HCT116 (cell line): Measurements from ENCODE around the gene CHRNA9. TPM values are rescaled to one million over a fixed set of nuclear protein-coding genes. Genes with fewer than 3 reads are reported as not detected.

Source experiments
- ATAC-seq: fragments of 200-7000 bp; cut with Tn5 transposase; 2 replicates; pipeline ENCODE4 v1.9.1; 2020; ENCODE audit warnings: mild to moderate bottlenecking, moderate library complexity
- BruUV-seq: library from RNA; stranded (reverse); fragments of 400-500 nt; replicated peaks from 2 replicates; lab custom pipeline; 2021; lab: Mats Ljungman, UMichigan
- CTCF ChIA-PET: fragments of 300-600 bp; sonication (Branson Sonifier 250); formaldehyde crosslinking; loops from one replicate; lab custom pipeline; 2021; ENCODE audit warnings: antibody characterized with exemption; lab: Charles Lee
- POLR2A ChIA-PET: fragments of 300-600, 350-600 bp; sonication (Branson Sonifier 250); formaldehyde crosslinking; loops from one replicate; lab custom pipeline; 2021; ENCODE audit warnings: antibody characterized with exemption; lab: Charles Lee
- RAD21 ChIA-PET, 2 experiments: fragments of 300-600 bp; sonication (Branson Sonifier 250); formaldehyde crosslinking; loops; one replicate each; lab custom pipeline; 2023; ENCODE audit warnings: low total read pairs in 2 of 2; ENCODE audit not compliant: uncharacterized antibody in 2 of 2, unreplicated experiment in 2 of 2, low non-redundant PET in 1 of 2; lab: Charles Lee
- DNase-seq: peaks from one replicate; pipeline ENCODE4 v3.0.0-alpha.2; 2010; ENCODE audit warnings: low read depth, low spot score
- H2AFZ ChIP-seq: fragments of 200-600 bp; shearing (Covaris generic), sonication (generic); 2 replicates; pipeline ENCODE4 v1.6.1; 2017; ENCODE audit warnings: low read depth, mixed run types, mixed read lengths, antibody characterized with exemption, low read length; ENCODE audit not compliant: poor library complexity, severe bottlenecking
- H3K27ac ChIP-seq: 2 replicates; pipeline ENCODE4 v1.5.1; 2012; ENCODE audit warnings: low read depth, low read length
- H3K27me3 ChIP-seq: fragments of 200-600 bp; sonication (generic); 2 replicates; pipeline ENCODE4 v1.6.1; 2016; ENCODE audit warnings: mixed run types, low read length, mixed read lengths; ENCODE audit not compliant: insufficient read depth
- H3K36me3 ChIP-seq, 2 experiments: fragments of 200-500 bp in 1 of 2; fragments of 200-600 bp in 1 of 2; sonication (Bioruptor generic) in 1 of 2; sonication (generic) in 1 of 2; 2 replicates each; pipeline versions ENCODE4 v1.5.1 to v1.6.1; 2014 to 2016; ENCODE audit warnings: low read length in 2 of 2, inconsistent platforms in 1 of 2, mixed read lengths in 1 of 2, mixed run types in 1 of 2; ENCODE audit not compliant: insufficient read depth in 2 of 2, control insufficient read depth in 1 of 2
- H3K4me1 ChIP-seq, 2 experiments: fragments of 200-600 bp in 1 of 2; sonication (generic) in 1 of 2; 2 replicates each; pipeline versions ENCODE4 v1.5.1 to v1.6.1; 2012 to 2017; ENCODE audit warnings: low read length in 2 of 2, inconsistent platforms in 1 of 2, mild to moderate bottlenecking in 1 of 2, mixed read lengths in 1 of 2, mixed run types in 1 of 2, moderate library complexity in 1 of 2; ENCODE audit not compliant: insufficient read depth in 2 of 2, control insufficient read depth in 1 of 2
- H3K4me2 ChIP-seq: fragments of 200-600 bp; sonication (generic); 2 replicates; pipeline ENCODE4 v1.6.1; 2017; ENCODE audit warnings: mixed run types, low read length, mixed read lengths
- H3K4me3 ChIP-seq, 2 experiments: fragments of 200-600 bp in 1 of 2; sonication (generic) in 1 of 2; replicated peaks in 1 of 2; 2 replicates each; pipeline ENCODE4 v1.5.1; 2011 to 2016; ENCODE audit warnings: low read length in 2 of 2, control low read depth in 1 of 2, low read depth in 1 of 2, mild to moderate bottlenecking in 1 of 2, mixed read lengths in 1 of 2, mixed run types in 1 of 2
- H3K79me2 ChIP-seq: fragments of 200-600 bp; sonication (generic); 2 replicates; pipeline ENCODE4 v1.6.1; 2017; ENCODE audit warnings: mild to moderate bottlenecking, mixed run types, low read length, moderate library complexity, mixed read lengths; ENCODE audit not compliant: insufficient read depth
- H3K9ac ChIP-seq: fragments of 200-600 bp; sonication (generic); 2 replicates; pipeline ENCODE4 v1.6.1; 2016; ENCODE audit warnings: low read length, mixed read lengths
- H3K9me2 ChIP-seq: fragments of 200-600 bp; sonication (generic), shearing (Covaris generic); 2 replicates; pipeline ENCODE4 v1.6.1; 2017; ENCODE audit warnings: mixed run types, mild to moderate bottlenecking, moderate library complexity; ENCODE audit not compliant: insufficient read depth
- H3K9me3 ChIP-seq, 2 experiments: fragments of 200-500 bp in 1 of 2; fragments of 200-600 bp in 1 of 2; sonication (Bioruptor generic) in 1 of 2; sonication (generic) in 1 of 2; 2 replicates each; pipeline ENCODE4 v1.6.1; 2014 to 2017; ENCODE audit warnings: low read length in 2 of 2, mixed read lengths in 2 of 2, inconsistent platforms in 1 of 2, low read depth in 1 of 2, mild to moderate bottlenecking in 1 of 2, mixed run types in 1 of 2, moderate library complexity in 1 of 2; ENCODE audit not compliant: control insufficient read depth in 1 of 2, insufficient read depth in 1 of 2
- H4K20me1 ChIP-seq: fragments of 200-600 bp; sonication (generic), shearing (Covaris generic); 2 replicates; pipeline ENCODE4 v1.6.1; 2017; ENCODE audit warnings: mixed run types, mild to moderate bottlenecking, moderate library complexity; ENCODE audit not compliant: insufficient read depth
- CBX3 ChIP-seq: IDR thresholded peaks from 2 replicates; pipeline ENCODE4 v1.6.1; 2012; ENCODE audit warnings: low read depth
- CEBPB ChIP-seq: IDR thresholded peaks from 2 replicates; pipeline ENCODE4 v1.6.1; 2012; ENCODE audit warnings: low read depth
- EGR1 ChIP-seq: IDR thresholded peaks from 2 replicates; pipeline ENCODE4 v1.6.1; 2012; ENCODE audit warnings: low read depth
- EZH2 ChIP-seq: fragments of 200-600 bp; sonication (generic); IDR thresholded peaks from 2 replicates; pipeline ENCODE4 v1.6.1; 2017; ENCODE audit warnings: antibody characterized with exemption, mixed run types
- EZH2phosphoT487 ChIP-seq: fragments of 200-600 bp; IDR thresholded peaks from 2 replicates; pipeline ENCODE4 v1.6.1; 2018; ENCODE audit warnings: antibody characterized with exemption, borderline replicate concordance
- POLR2A ChIP-seq: IDR thresholded peaks from 2 replicates; pipeline ENCODE4 v1.7.0; 2011; ENCODE audit warnings: borderline replicate concordance; ENCODE audit not compliant: insufficient read depth, insufficient read length; ENCODE audit errors: extremely low read depth
- POLR2AphosphoS5 ChIP-seq: IDR thresholded peaks from 2 replicates; pipeline ENCODE4 v1.6.1; 2011; ENCODE audit warnings: mild to moderate bottlenecking, low read depth, low read length, moderate library complexity
- RAD21 ChIP-seq: IDR thresholded peaks from 2 replicates; pipeline ENCODE4 v1.6.1; 2012; ENCODE audit warnings: low read depth, mild to moderate bottlenecking
- SIN3A ChIP-seq: IDR thresholded peaks from 2 replicates; pipeline ENCODE4 v1.6.1; 2012; ENCODE audit warnings: low read depth
- SP1 ChIP-seq: IDR thresholded peaks from 2 replicates; pipeline ENCODE4 v1.6.1; 2012; ENCODE audit warnings: low read depth
- SRF ChIP-seq: IDR thresholded peaks from 2 replicates; pipeline ENCODE4 v1.6.1; 2012; ENCODE audit warnings: low read depth
- ZFX ChIP-seq: fragments of 450-650 bp; IDR thresholded peaks from 2 replicates; pipeline ENCODE4 v1.6.1; 2017
- ZNF274 ChIP-seq: fragments of 200-500 bp; sonication (Bioruptor generic); IDR thresholded peaks from 2 replicates; pipeline ENCODE4 v1.6.1; 2014; ENCODE audit warnings: mild to moderate bottlenecking, low read depth, low read length, inconsistent platforms
- intact Hi-C: fragments of 100-400 bp; cut with micrococcal nuclease; formaldehyde crosslinking; loops from 2 replicates; pipeline ENCODE4 v1.10.0; 2022
- total RNA-seq: library from RNA; stranded (reverse); gene quantifications from one replicate; pipeline ENCODE4 v1.2.1, GENCODE V29; 2021; ENCODE audit not compliant: unreplicated experiment
- TF ChIP-seq, protein P1 (sequence below): IDR thresholded peaks from 2 replicates; pipeline ENCODE4 v1.6.1; 2012; ENCODE audit warnings: low read depth
- TF ChIP-seq, protein P2 (sequence below): IDR thresholded peaks from 2 replicates; pipeline ENCODE4 v1.6.1; 2012
- TF ChIP-seq, protein P3 (sequence below): IDR thresholded peaks from 2 replicates; pipeline ENCODE4 v1.6.1; 2011; ENCODE audit warnings: mild to moderate bottlenecking, low read length, moderate library complexity; ENCODE audit not compliant: insufficient replicate concordance; ENCODE audit errors: extremely low read depth

The CHRNA9 gene
- total RNA-seq, 1 experiment from 2014 or later: not detected

DNA sequence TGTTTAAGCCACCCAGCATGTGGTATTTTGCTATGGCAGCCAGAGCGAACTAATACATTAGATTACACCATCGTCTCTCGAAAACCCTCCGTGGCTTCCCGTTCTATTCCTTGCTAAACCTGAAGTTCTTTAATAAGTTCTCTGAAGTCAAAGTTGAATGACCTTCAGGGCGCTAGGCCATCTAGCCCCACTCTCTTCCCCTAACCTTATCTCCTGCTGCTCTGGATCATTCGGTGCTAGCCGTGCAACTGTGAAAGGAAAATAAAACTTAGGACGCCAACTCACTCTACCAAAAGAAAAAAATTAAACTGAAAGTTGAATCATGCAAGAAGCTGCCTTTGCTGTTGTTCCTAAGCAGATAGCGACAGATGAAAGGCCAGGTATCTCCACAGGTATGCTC is 40.0 kb downstream of the CHRNA9 start:
- Histone ChIP-seq H3K4me2 (no peak overlapping the region), H3K4me3 (no peak overlapping the region), H3K9me3 (no peaks in the 10 kb centered on the region), H3K27me3 (no peaks in the 10 kb centered on the region), H3K27ac (no peak overlapping the region), H4K20me1 (no peaks in the 10 kb centered on the region), H3K4me1 (peaks cover 0 to 15% of the 10 kb centered on the region in 2 experiments; a peak in 2 of 4 replicates), H3K9ac (no peak overlapping the region), H3K79me2 (no peaks in the 10 kb centered on the region), H3K36me3 (no peaks in the 10 kb centered on the region), H2AFZ (no peak overlapping the region), H3K9me2 (no peaks in the 10 kb centered on the region)
- intact Hi-C loops: no loop called here
- TF ChIP-seq SRF (no peak), ZFX (no peak), POLR2AphosphoS5 (no peak), CBX3 (no peak), EZH2phosphoT487 (no peak), POLR2A (no peak), SP1 (no peak), EZH2 (no peak), SIN3A (no peak), ZNF274 (no peak), CEBPB (no peak), EGR1 (no peak), RAD21 (no peak)
- TF ChIP-seq, protein P1, sequence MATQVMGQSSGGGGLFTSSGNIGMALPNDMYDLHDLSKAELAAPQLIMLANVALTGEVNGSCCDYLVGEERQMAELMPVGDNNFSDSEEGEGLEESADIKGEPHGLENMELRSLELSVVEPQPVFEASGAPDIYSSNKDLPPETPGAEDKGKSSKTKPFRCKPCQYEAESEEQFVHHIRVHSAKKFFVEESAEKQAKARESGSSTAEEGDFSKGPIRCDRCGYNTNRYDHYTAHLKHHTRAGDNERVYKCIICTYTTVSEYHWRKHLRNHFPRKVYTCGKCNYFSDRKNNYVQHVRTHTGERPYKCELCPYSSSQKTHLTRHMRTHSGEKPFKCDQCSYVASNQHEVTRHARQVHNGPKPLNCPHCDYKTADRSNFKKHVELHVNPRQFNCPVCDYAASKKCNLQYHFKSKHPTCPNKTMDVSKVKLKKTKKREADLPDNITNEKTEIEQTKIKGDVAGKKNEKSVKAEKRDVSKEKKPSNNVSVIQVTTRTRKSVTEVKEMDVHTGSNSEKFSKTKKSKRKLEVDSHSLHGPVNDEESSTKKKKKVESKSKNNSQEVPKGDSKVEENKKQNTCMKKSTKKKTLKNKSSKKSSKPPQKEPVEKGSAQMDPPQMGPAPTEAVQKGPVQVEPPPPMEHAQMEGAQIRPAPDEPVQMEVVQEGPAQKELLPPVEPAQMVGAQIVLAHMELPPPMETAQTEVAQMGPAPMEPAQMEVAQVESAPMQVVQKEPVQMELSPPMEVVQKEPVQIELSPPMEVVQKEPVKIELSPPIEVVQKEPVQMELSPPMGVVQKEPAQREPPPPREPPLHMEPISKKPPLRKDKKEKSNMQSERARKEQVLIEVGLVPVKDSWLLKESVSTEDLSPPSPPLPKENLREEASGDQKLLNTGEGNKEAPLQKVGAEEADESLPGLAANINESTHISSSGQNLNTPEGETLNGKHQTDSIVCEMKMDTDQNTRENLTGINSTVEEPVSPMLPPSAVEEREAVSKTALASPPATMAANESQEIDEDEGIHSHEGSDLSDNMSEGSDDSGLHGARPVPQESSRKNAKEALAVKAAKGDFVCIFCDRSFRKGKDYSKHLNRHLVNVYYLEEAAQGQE: no peak
- TF ChIP-seq, protein P2, sequence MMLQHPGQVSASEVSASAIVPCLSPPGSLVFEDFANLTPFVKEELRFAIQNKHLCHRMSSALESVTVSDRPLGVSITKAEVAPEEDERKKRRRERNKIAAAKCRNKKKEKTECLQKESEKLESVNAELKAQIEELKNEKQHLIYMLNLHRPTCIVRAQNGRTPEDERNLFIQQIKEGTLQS: no peak
- TF ChIP-seq, protein P3, sequence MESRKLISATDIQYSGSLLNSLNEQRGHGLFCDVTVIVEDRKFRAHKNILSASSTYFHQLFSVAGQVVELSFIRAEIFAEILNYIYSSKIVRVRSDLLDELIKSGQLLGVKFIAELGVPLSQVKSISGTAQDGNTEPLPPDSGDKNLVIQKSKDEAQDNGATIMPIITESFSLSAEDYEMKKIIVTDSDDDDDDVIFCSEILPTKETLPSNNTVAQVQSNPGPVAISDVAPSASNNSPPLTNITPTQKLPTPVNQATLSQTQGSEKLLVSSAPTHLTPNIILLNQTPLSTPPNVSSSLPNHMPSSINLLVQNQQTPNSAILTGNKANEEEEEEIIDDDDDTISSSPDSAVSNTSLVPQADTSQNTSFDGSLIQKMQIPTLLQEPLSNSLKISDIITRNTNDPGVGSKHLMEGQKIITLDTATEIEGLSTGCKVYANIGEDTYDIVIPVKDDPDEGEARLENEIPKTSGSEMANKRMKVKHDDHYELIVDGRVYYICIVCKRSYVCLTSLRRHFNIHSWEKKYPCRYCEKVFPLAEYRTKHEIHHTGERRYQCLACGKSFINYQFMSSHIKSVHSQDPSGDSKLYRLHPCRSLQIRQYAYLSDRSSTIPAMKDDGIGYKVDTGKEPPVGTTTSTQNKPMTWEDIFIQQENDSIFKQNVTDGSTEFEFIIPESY: no peak
- ChIA-PET POLR2A (no interaction called here), RAD21 (no interaction called here), CTCF (no interaction called here)
- ATAC-seq: no peak
- BruUV-seq: no TSS peak
- DNase-seq: no peak
